Activated CD4-positive, alpha-beta memory T cell treated with anti-CD3 and anti-CD28 coated beads for 36 hours (primary cell): ENCODE data around the gene CIRBP. TPM values are rescaled to one million over a fixed set of nuclear protein-coding genes. Genes with fewer than 3 reads are reported as not detected.
A peak's percentile ranks its signal among the peaks of the same experiment; 100 is the strongest.

ENCODE experiments used
- CTCF ChIA-PET: fragments of 350-600 bp; sonication (Branson Sonifier 250); formaldehyde crosslinking; loops from one replicate; lab custom pipeline; 2021; ENCODE audit warnings: antibody characterized with exemption, inconsistent platforms; lab: Charles Lee
- POLR2A ChIA-PET: fragments of 350-600 bp; sonication (Branson Sonifier 250); formaldehyde crosslinking; loops from one replicate; lab custom pipeline; 2021; ENCODE audit warnings: antibody characterized with exemption; lab: Charles Lee
- DNase-seq: peaks from one replicate; pipeline ENCODE4 v3.0.0-alpha.2; 2020
- H3K27ac Mint-ChIP-seq: one replicate; pipeline ENCODE4 v1.8.0; 2021; ENCODE audit warnings: mixed read lengths
- H3K27me3 Mint-ChIP-seq: one replicate; pipeline ENCODE4 v1.8.0; 2021; ENCODE audit warnings: mixed read lengths
- H3K36me3 Mint-ChIP-seq: one replicate; pipeline ENCODE4 v1.8.0; 2021; ENCODE audit warnings: mixed read lengths
- H3K4me1 Mint-ChIP-seq: one replicate; pipeline ENCODE4 v1.8.0; 2021; ENCODE audit warnings: low read depth, mixed read lengths
- H3K4me3 Mint-ChIP-seq: one replicate; pipeline ENCODE4 v1.8.0; 2021; ENCODE audit warnings: mild to moderate bottlenecking, mixed read lengths
- H3K9me3 Mint-ChIP-seq: one replicate; pipeline ENCODE4 v1.8.0; 2021; ENCODE audit warnings: mixed read lengths
- intact Hi-C: fragments of 100-400 bp; cut with micrococcal nuclease; formaldehyde crosslinking; loops from one replicate; pipeline ENCODE4 v1.15.1; 2023
- total RNA-seq, 2 experiments: library from RNA; stranded (reverse); gene quantifications; one replicate each; pipeline ENCODE4 v1.2.3, GENCODE V29; 2021

The CIRBP gene
- total RNA-seq, 2 experiments from 2014 or later, result 171 to 173 TPM

DNA sequence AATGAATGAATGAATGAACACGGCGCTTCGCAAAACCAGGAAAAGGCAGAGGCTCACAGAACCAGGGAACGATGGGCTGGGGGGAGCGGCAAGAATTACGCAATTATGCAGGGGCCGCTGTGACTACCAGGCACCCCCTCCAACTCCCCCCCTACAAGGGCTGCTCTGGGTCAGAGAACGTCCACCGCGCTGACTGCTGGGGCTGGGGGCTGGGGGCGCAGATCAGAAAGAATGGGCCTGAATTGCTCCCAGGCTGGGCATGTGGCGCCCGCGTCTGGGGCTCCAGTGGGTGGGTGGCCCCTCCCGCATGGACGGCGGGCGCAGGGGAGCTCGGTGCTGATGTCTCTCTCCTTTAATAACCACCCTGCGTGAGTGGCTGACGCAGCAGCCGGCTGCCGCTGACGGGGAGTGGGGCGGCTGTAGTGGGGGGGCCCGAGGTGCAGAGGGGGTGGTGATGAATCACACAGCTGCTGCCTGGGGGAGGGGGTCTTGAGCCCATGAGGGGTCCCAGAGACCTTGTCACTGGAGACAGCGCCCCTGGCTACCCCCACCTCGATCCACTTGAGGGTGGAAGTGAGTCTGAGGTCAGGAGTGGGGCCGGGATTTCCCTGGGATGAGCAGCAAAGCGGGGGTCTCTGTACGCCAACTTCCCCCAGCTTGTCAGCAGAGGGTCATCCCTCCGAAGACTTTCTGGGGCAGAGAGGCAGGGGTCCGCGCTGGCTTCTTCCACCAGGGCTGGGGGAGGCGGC is 1.5 kb upstream of the CIRBP start:
- peaks cover 28% of the 10 kb centered on the region for H3K36me3 Mint-ChIP-seq
- no peaks in the 10 kb centered on the region for H3K27me3 Mint-ChIP-seq
- H3K4me1 Mint-ChIP-seq, result peaks cover 59% of the 10 kb centered on the region
- POLR2A ChIA-PET, result interaction anchor here (3.0 kb wide), 1 partner anchor 23 kb away, joined by 37 read pairs; no protein-coding TSS in a partner anchor
- CTCF ChIA-PET, result interaction anchor here (0.6 to 17.9 kb wide), 8 partner anchors 8 to 192 kb away, joined by 3 to 649 read pairs (median 6); partner anchors contain the start of genes ATP5F1D and FAM174C
- intact Hi-C loops, result no loop called here
- peak overlapping the region; percentile 45 for H3K27ac Mint-ChIP-seq
- H3K9me3 Mint-ChIP-seq, result no peaks in the 10 kb centered on the region
- peak overlapping the region; percentile 50 for H3K4me3 Mint-ChIP-seq
- no peak for DNase-seq

DNA sequence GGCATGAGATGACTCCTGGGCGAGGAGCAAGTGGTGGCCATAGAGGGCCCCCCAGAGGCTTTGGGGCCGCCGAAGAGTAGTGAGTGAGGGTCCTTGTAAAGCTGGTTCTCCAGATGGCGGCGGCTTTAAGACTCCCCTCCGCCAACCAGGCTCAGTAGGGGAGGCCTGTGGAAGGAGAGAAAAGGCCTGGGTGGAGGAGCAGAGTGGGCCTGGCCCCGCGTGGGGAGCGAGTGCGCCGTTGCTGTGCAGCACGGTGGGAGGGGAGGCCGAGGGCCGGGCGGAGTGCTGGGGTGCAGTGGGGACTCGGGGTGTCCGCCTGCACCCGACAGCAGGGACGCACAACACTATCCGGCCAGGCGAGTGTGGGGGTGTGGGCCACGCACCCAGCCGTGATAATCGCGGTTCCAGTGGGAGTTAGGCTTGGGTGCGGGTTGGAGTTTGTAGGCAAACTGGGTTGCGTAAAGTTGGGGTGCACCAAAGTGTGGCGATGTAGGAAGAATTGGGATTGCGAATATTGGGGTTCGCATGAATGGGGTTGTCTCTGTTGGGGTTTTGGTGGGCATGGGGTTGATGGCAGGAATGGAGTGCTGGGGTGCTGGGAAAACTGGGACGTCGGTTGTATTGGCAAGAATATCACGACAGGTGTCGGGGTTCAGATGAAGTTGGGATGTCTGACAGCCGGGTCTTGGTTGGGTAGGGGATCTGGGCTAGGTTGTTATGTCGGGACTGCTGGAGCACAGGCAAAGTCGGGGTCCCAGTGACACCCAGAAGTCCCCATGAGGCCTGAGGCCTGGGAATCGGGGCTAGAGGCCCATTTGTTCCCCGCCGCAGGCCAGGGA is 687 bp upstream of the CIRBP start:
- POLR2A ChIA-PET, result interaction anchor here (0.6 to 3.0 kb wide), 23 partner anchors 9 to 247 kb away, joined by 3 to 37 read pairs (median 4); partner anchors contain the start of genes ATP5F1D, POLR2E, RNU6-2 and SBNO2
- DNase-seq, result no peak
- Mint-ChIP-seq H3K36me3 (peaks cover 35% of the 10 kb centered on the region), H3K27ac (peak overlapping the region; percentile 84), H3K9me3 (no peaks in the 10 kb centered on the region), H3K4me1 (peaks cover 58% of the 10 kb centered on the region), H3K27me3 (no peaks in the 10 kb centered on the region), H3K4me3 (peak overlapping the region; percentile 72)
- intact Hi-C loops, result loop anchor here (1.0 kb wide), 2 partner anchors 8 to 337 kb away; partner anchors contain the start of gene UQCR11
- CTCF ChIA-PET, result interaction anchor here (0.6 to 17.9 kb wide), 12 partner anchors 9 to 273 kb away, joined by 3 to 649 read pairs (median 6); partner anchors contain the start of genes ARHGAP45 and ATP5F1D

DNA sequence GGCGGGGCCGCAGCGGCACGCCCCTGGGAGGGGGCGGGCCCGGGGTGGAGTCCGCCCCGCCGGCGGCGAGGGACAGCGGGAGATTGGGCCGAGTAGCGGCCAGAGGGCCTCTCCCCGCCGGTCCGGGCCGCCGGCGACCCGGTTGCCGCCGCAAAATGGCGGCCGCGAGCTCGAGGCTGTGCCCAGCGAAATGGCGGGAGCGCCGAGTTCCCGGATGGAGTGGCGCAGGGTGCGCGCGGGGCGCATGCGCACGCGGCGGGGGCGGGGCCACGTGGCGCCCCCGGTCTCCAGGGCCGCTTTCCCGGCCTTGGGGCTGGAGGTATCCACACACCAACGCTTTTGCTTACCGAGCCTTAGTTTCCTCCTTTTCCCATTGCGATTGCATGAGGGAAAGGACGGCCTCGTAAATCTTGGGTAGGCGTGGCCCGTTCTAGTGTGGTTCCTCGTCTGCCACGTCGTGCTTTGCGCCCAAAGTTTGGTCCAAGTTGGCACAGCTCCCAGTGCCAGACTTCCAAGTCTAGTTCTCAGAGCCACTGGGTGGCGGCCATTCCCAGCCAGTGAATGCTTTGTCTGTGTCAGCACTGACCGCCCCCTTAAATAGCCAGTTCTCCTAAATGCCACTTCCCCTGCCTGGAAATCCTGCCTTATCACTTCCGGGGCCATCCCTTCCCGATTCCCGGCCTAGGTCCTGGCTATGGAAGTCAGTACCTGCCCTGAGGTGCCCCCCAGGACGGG is 513 bp downstream of the CIRBP start:
- Mint-ChIP-seq H3K36me3 (peaks cover 44% of the 10 kb centered on the region), H3K9me3 (no peaks in the 10 kb centered on the region), H3K27ac (peak overlapping the region; percentile 89), H3K4me3 (peak overlapping the region; percentile 90), H3K4me1 (peaks cover 67% of the 10 kb centered on the region), H3K27me3 (no peaks in the 10 kb centered on the region)
- peak; percentile 91 for DNase-seq
- POLR2A ChIA-PET, result interaction anchor here (0.6 to 1.7 kb wide), 22 partner anchors 8 to 248 kb away, joined by 3 to 36 read pairs (median 4); partner anchors contain the start of genes ATP5F1D, POLR2E, RNU6-2 and SBNO2
- CTCF ChIA-PET, result interaction anchor here (0.7 to 17.9 kb wide), 9 partner anchors 10 to 402 kb away, joined by 3 to 649 read pairs (median 4); partner anchors contain the start of genes ARHGAP45 and ATP5F1D
- intact Hi-C loops, result loop anchor here (1.0 kb wide), 2 partner anchors 9 to 336 kb away; partner anchors contain the start of gene UQCR11

DNA sequence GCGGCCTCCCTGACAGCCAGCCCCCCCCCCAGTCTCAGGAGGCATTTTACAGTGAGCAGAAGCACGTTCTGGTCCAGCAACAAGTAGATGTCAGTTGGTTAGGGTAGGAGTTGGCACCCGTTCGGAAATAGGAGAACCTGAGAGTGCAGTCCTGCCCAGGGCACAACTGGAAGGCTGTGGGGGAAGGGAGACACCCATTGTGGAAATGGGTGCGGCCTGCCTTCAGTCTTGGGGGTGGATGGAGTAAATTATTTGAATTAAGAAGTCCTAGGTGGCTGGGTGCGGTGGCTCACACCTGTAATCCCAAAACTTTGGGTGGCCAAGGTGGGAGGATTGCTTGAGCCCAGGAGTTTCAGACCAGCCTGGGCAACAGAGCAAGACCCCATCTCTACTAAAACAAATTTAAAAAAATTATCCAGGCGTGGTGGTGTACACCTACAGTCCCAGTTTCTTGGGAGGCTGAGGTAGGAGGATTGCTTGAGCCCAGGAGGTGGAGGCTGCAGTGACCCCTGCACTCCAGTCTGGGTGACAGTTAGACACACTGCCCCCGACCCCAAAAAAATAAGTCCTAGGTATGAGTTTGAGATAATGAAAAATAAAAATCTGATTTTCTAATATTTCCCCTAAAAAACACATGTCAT is 1.2 kb downstream of the CIRBP start:
- peaks cover 45% of the 10 kb centered on the region for H3K36me3 Mint-ChIP-seq
- no peaks in the 10 kb centered on the region for H3K27me3 Mint-ChIP-seq
- H3K4me3 Mint-ChIP-seq, result peak overlapping the region; percentile 90
- ChIA-PET POLR2A (interaction anchor here (1.5 to 1.7 kb wide), 3 partner anchors 19 to 53 kb away, joined by 4 to 36 read pairs (median 4); no protein-coding TSS in a partner anchor), CTCF (no interaction called here)
- intact Hi-C loops, result no loop called here
- DNase-seq, result no peak
- H3K9me3 Mint-ChIP-seq, result no peaks in the 10 kb centered on the region
- peaks cover 63% of the 10 kb centered on the region for H3K4me1 Mint-ChIP-seq
- H3K27ac Mint-ChIP-seq, result peak overlapping the region; percentile 89

DNA sequence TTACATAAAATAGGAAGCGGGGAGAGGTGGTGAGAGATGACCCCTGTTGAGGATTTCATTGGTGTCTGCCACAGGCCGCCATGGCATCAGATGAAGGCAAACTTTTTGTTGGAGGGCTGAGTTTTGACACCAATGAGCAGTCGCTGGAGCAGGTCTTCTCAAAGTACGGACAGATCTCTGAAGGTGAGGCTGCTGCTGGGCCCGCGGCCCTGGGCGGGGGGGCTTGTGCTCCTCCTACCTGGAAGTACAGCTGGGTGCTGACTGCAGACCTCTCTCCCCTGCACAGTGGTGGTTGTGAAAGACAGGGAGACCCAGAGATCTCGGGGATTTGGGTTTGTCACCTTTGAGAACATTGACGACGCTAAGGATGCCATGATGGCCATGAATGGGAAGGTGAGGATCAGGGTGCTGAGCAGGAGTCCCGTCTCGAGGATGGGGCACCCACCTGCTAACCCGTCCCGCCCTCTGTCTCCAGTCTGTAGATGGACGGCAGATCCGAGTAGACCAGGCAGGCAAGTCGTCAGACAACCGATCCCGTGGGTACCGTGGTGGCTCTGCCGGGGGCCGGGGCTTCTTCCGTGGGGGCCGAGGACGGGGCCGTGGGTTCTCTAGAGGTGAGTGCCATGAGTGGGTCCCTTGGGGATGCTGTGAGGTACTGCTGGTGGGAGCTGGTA is 1.9 kb downstream of the CIRBP start:
- Mint-ChIP-seq H3K9me3 (no peaks in the 10 kb centered on the region), H3K27me3 (no peaks in the 10 kb centered on the region), H3K4me1 (peaks cover 58% of the 10 kb centered on the region), H3K27ac (peak overlapping the region; percentile 89), H3K4me3 (peak overlapping the region; percentile 90), H3K36me3 (peaks cover 45% of the 10 kb centered on the region)
- intact Hi-C loops, result no loop called here
- CTCF ChIA-PET, result interaction anchor here (0.7 to 0.9 kb wide), 2 partner anchors 27 to 138 kb away, joined by 3 to 6 read pairs; no protein-coding TSS in a partner anchor
- POLR2A ChIA-PET, result interaction anchor here (1.0 kb wide), 1 partner anchor 111 kb away, joined by 3 read pairs; no protein-coding TSS in a partner anchor
- no peak for DNase-seq

DNA sequence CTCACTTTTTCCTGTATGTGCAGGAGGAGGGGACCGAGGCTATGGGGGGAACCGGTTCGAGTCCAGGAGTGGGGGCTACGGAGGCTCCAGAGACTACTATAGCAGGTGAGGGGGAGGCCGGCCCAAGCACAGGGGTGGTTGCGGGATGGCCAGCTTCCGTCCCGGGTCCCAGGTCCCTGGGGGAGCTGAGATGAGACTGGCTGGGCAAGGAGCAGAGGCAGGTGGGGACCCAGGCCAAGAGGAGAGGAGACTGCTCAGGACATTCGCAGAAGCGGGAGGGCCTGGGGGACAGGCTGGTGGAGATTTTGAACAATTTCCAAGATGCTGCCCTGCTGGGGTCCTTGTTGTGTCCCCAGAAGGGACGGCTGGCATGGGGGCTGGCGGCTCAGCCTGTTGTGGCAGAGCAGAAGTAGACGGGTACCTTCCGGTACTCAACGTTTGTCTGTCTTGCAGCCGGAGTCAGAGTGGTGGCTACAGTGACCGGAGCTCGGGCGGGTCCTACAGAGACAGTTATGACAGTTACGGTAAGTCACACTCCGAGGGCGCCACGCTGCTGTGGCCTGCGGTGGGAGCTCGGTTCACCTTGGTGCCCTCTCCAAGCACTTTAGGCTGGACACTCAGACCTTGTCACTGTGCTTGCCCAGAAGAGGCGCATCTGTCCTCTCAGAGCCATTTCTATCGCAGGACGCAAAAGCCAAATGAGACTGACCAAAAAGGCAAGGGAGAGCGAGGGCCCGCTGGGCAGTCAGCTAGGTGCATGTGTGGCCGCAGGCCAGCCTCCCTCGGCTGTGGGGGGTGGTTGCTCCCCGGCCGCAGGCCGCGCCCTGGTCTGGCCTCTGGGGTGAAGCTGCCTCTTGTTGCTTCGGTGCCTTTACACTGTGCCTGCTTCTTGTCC is 2.6 kb downstream of the CIRBP start:
- peaks cover 49% of the 10 kb centered on the region for H3K36me3 Mint-ChIP-seq
- no peaks in the 10 kb centered on the region for H3K27me3 Mint-ChIP-seq
- H3K27ac Mint-ChIP-seq, result peak overlapping the region; percentile 89
- H3K9me3 Mint-ChIP-seq, result no peaks in the 10 kb centered on the region
- H3K4me1 Mint-ChIP-seq, result peaks cover 61% of the 10 kb centered on the region
- H3K4me3 Mint-ChIP-seq, result peak overlapping the region; percentile 90
- no peak for DNase-seq
- intact Hi-C loops, result no loop called here
- ChIA-PET CTCF (interaction anchor here (0.7 to 4.1 kb wide), 3 partner anchors 27 to 139 kb away, joined by 3 to 38 read pairs (median 6); no protein-coding TSS in a partner anchor), POLR2A (interaction anchor here (0.6 to 1.4 kb wide), 3 partner anchors 13 to 110 kb away, joined by 3 to 5 read pairs (median 3); partner anchors contain the start of gene ATP5F1D)

DNA sequence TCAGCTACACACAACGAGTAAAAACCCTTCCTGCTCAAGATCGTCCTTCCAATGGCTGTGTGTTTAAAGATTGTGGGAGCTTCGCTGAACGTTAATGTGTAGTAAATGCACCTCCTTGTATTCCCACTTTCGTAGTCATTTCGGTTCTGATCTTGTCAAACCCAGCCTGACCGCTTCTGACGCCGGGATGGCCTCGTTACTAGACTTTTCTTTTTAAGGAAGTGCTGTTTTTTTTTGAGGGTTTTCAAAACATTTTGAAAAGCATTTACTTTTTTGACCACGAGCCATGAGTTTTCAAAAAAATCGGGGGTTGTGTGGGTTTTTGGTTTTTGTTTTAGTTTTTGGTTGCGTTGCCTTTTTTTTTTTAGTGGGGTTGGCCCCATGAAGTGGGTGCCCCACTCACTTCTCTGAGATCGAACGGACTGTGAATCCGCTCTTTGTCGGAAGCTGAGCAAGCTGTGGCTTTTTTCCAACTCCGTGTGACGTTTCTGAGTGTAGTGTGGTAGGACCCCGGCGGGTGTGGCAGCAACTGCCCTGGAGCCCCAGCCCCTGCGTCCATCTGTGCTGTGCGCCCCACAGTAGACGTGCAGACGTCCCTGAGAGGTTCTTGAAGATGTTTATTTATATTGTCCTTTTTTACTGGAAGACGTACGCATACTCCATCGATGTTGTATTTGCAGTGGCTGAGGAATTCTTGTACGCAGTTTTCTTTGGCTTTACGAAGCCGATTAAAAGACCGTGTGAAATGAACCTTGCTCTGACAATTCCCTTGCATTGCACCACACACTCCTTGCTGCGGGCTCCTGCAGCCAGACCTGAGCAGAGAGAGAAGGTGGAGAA is 3.5 kb downstream of the CIRBP start:
- intact Hi-C loops, result no loop called here
- ChIA-PET POLR2A (interaction anchor here (0.6 to 1.4 kb wide), 2 partner anchors 14 to 31 kb away, joined by 3 to 5 read pairs; partner anchors contain the start of gene ATP5F1D), CTCF (interaction anchor here (4.1 kb wide), 1 partner anchor 28 kb away, joined by 38 read pairs; no protein-coding TSS in a partner anchor)
- no peak for DNase-seq
- no peaks in the 10 kb centered on the region for H3K9me3 Mint-ChIP-seq
- peaks cover 57% of the 10 kb centered on the region for H3K4me1 Mint-ChIP-seq
- peak overlapping the region; percentile 73 for H3K27ac Mint-ChIP-seq
- H3K4me3 Mint-ChIP-seq, result peak overlapping the region; percentile 37
- no peaks in the 10 kb centered on the region for H3K27me3 Mint-ChIP-seq
- H3K36me3 Mint-ChIP-seq, result peaks cover 51% of the 10 kb centered on the region

DNA sequence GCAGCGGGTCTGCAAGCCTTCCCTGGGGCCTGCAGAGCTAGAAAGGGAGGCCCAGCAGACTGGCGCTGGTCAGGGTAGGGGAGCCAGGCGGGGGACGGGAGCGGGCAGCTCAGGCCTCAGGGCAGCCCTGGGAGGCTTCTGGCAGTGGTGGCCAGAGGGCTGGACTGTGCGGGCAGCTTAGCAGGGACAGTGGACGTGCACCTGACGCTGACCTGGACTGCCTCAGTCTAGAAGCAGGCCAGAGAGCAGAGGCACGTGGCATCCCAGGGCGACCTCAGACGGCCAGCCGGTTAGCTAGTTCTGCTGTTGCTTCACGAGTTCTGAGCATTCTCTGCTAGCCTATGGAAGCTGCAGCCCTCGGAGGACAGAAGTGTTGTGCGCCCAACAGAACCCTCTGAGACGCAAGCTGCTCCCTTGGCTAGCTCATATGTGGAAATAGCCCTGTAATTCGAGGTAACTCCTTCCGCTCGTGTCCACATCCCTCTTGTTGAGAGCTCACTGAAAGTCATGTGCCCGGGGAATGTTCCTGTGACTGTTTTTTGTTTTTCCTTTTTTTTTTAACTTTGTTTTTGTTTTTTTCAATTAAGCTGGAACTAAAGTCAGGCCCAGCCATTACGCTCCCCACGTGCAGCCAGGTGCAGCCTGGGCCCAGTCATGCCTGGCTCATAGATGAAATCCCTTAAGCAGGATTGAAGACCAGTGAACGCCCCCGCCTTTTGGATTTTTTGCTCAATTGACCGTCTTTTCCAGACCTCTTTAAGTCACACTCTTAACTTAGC is 4.3 kb downstream of the CIRBP start:
- POLR2A ChIA-PET, result interaction anchor here (1.4 kb wide), 1 partner anchor 14 kb away, joined by 5 read pairs; no protein-coding TSS in a partner anchor
- no peaks in the 10 kb centered on the region for H3K9me3 Mint-ChIP-seq
- peaks cover 57% of the 10 kb centered on the region for H3K4me1 Mint-ChIP-seq
- H3K27ac Mint-ChIP-seq, result peak overlapping the region; percentile 73
- peak overlapping the region; percentile 37 for H3K4me3 Mint-ChIP-seq
- no peak for DNase-seq
- no peaks in the 10 kb centered on the region for H3K27me3 Mint-ChIP-seq
- intact Hi-C loops, result no loop called here
- peaks cover 55% of the 10 kb centered on the region for H3K36me3 Mint-ChIP-seq
- CTCF ChIA-PET, result interaction anchor here (0.6 to 4.1 kb wide), 3 partner anchors 29 to 160 kb away, joined by 3 to 38 read pairs (median 4); no protein-coding TSS in a partner anchor
